MCF 10A (cell line): ENCODE data around the gene EPO. TPM values are rescaled to one million over a fixed set of nuclear protein-coding genes. Genes with fewer than 3 reads are reported as not detected.

Experiments
- BruUV-seq: library from RNA; stranded (reverse); fragments of 400-500 nt; replicated peaks from 2 replicates; lab custom pipeline; 2021; lab: Mats Ljungman, UMichigan
- CTCF ChIA-PET: fragments of 300-600 bp; sonication (Branson Sonifier 250); formaldehyde crosslinking; extraction: SDS; loops from one replicate; lab custom pipeline; 2021; ENCODE audit warnings: antibody characterized with exemption, inconsistent platforms; lab: Yijun Ruan, JAX
- POLR2A ChIA-PET: fragments of 300-600, 350-650 bp; sonication (Branson Sonifier 250); formaldehyde crosslinking; extraction: SDS; loops from one replicate; lab custom pipeline; 2020; ENCODE audit warnings: antibody characterized with exemption, inconsistent platforms; lab: Yijun Ruan, JAX
- DNase-seq: peaks from one replicate; pipeline ENCODE4 v3.0.0-alpha.2; 2018; ENCODE audit not compliant: unreplicated experiment
- H3K27ac Mint-ChIP-seq: one replicate; pipeline ENCODE4 v1.8.0; 2022; ENCODE audit warnings: mild to moderate bottlenecking, low read depth, mixed read lengths; ENCODE audit not compliant: unreplicated experiment
- H3K27me3 Mint-ChIP-seq: one replicate; pipeline ENCODE4 v1.8.0; 2022; ENCODE audit warnings: mixed read lengths; ENCODE audit not compliant: insufficient read depth, unreplicated experiment
- H3K36me3 Mint-ChIP-seq: one replicate; pipeline ENCODE4 v1.8.0; 2022; ENCODE audit warnings: mild to moderate bottlenecking, moderate library complexity, mixed read lengths; ENCODE audit not compliant: insufficient read depth, unreplicated experiment
- H3K4me1 Mint-ChIP-seq: one replicate; pipeline ENCODE4 v1.8.0; 2022; ENCODE audit warnings: mixed read lengths; ENCODE audit not compliant: insufficient read depth, unreplicated experiment
- H3K4me3 Mint-ChIP-seq: one replicate; pipeline ENCODE4 v1.8.0; 2022; ENCODE audit warnings: mild to moderate bottlenecking, moderate library complexity, mixed read lengths; ENCODE audit not compliant: unreplicated experiment
- H3K9me3 Mint-ChIP-seq: one replicate; pipeline ENCODE4 v1.8.0; 2022; ENCODE audit warnings: mixed read lengths; ENCODE audit not compliant: unreplicated experiment
- intact Hi-C: fragments of 100-400 bp; cut with micrococcal nuclease; formaldehyde crosslinking; loops from 2 replicates; pipeline ENCODE4 v1.14.1; 2022
- total RNA-seq: library from RNA; stranded (reverse); gene quantifications from 2 replicates; pipeline ENCODE4 v1.2.3, GENCODE V29; 2022
- TF ChIP-seq, protein P1 (sequence below): fragments of 200-600 bp; IDR thresholded peaks from one replicate; pipeline ENCODE4 v1.8.0; 2022; ENCODE audit warnings: antibody characterized with exemption, mild to moderate bottlenecking; ENCODE audit not compliant: unreplicated experiment

Gene EPO
- total RNA-seq, 1 experiment from 2014 or later: not detected

- H3K4me3 Mint-ChIP-seq: peak overlapping the region; percentile 76
- BruUV-seq: no TSS peak
- peaks cover 11% of the 10 kb centered on the region for H3K4me1 Mint-ChIP-seq
- intact Hi-C loops: loop anchor here (2.0 to 5.0 kb wide), 3 partner anchors 47 to 197 kb away; partner anchors contain the start of genes MOSPD3 and TSC22D4
- ChIA-PET POLR2A (interaction anchor here (1.1 to 5.0 kb wide), 5 partner anchors 16 to 238 kb away, joined by 3 to 25 read pairs (median 5); partner anchors contain the start of genes FBXO24, GIGYF1, LRCH4 and MOSPD3), CTCF (interaction anchor here (0.7 to 10.0 kb wide), 2 partner anchors 17 to 609 kb away, joined by 3 to 103 read pairs; no protein-coding TSS in a partner anchor)
- peak; percentile 52 for DNase-seq
- no peaks in the 10 kb centered on the region for H3K27me3 Mint-ChIP-seq
- TF ChIP-seq, protein P1, sequence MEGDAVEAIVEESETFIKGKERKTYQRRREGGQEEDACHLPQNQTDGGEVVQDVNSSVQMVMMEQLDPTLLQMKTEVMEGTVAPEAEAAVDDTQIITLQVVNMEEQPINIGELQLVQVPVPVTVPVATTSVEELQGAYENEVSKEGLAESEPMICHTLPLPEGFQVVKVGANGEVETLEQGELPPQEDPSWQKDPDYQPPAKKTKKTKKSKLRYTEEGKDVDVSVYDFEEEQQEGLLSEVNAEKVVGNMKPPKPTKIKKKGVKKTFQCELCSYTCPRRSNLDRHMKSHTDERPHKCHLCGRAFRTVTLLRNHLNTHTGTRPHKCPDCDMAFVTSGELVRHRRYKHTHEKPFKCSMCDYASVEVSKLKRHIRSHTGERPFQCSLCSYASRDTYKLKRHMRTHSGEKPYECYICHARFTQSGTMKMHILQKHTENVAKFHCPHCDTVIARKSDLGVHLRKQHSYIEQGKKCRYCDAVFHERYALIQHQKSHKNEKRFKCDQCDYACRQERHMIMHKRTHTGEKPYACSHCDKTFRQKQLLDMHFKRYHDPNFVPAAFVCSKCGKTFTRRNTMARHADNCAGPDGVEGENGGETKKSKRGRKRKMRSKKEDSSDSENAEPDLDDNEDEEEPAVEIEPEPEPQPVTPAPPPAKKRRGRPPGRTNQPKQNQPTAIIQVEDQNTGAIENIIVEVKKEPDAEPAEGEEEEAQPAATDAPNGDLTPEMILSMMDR: no peak
- H3K27ac Mint-ChIP-seq: peak overlapping the region; percentile 94
- H3K9me3 Mint-ChIP-seq: no peaks in the 10 kb centered on the region
- peaks cover 25% of the 10 kb centered on the region for H3K36me3 Mint-ChIP-seq
Measured at GRCh38 chr7:100673942-100674410, 46.3 kb upstream of the EPO start.

GRCh38 chr7:100674411-100675104, 45.7 kb upstream of the EPO start:
- H3K27me3 Mint-ChIP-seq: no peaks in the 10 kb centered on the region
- H3K9me3 Mint-ChIP-seq: no peaks in the 10 kb centered on the region
- ChIA-PET CTCF (interaction anchor here (0.7 to 10.0 kb wide), 2 partner anchors 17 to 608 kb away, joined by 3 to 103 read pairs; no protein-coding TSS in a partner anchor), POLR2A (interaction anchor here (1.1 to 5.0 kb wide), 5 partner anchors 15 to 239 kb away, joined by 3 to 25 read pairs (median 5); partner anchors contain the start of genes FBXO24, GIGYF1, LRCH4 and MOSPD3)
- DNase-seq: no peak
- H3K36me3 Mint-ChIP-seq: peaks cover 31% of the 10 kb centered on the region
- H3K4me1 Mint-ChIP-seq: peaks cover 11% of the 10 kb centered on the region
- TF ChIP-seq, protein P1: no peak
- intact Hi-C loops: loop anchor here (2.0 to 5.0 kb wide), 3 partner anchors 47 to 197 kb away; partner anchors contain the start of genes MOSPD3 and TSC22D4
- H3K27ac Mint-ChIP-seq: peak overlapping the region; percentile 94
- peak overlapping the region; percentile 76 for H3K4me3 Mint-ChIP-seq
- BruUV-seq: no TSS peak

- Mint-ChIP-seq H3K36me3 (peaks cover 36% of the 10 kb centered on the region), H3K4me3 (peak overlapping the region; percentile 76), H3K4me1 (peaks cover 14% of the 10 kb centered on the region), H3K9me3 (no peaks in the 10 kb centered on the region), H3K27ac (peak overlapping the region; percentile 94), H3K27me3 (no peaks in the 10 kb centered on the region)
- POLR2A ChIA-PET: interaction anchor here (0.6 to 5.0 kb wide), 6 partner anchors 15 to 240 kb away, joined by 3 to 25 read pairs (median 5); partner anchors contain the start of genes FBXO24, GIGYF1, LRCH4 and MOSPD3
- intact Hi-C loops: loop anchor here (2.0 kb wide), 1 partner anchor 62 kb away; the partner anchor contains the start of gene MOSPD3
- TF ChIP-seq, protein P1: no peak
- CTCF ChIA-PET: interaction anchor here (10.0 kb wide), 1 partner anchor 16 kb away, joined by 103 read pairs; no protein-coding TSS in a partner anchor
- BruUV-seq: no TSS peak
- no peak for DNase-seq
Measured at GRCh38 chr7:100675105-100675451, 45.2 kb upstream of the EPO start.
